ENCODE results near the gene ZNF175. TPM values are rescaled to one million over a fixed set of nuclear protein-coding genes. Genes with fewer than 3 reads are reported as not detected.
A peak's percentile ranks its signal among the peaks of the same experiment; 100 is the strongest.

ZNF175 gene
- total RNA-seq, 2 donors from 2014 or later = 4.3 to 9.0 TPM

GRCh38 chr19:51565583-51565982, 5.5 kb upstream of the ZNF175 start:
- 64% methylated on average over 4 of the region's 4 CpGs for WGBS
- Histone ChIP-seq H3K9me3 (no peaks in the 10 kb centered on the region), H3K27ac (no peak overlapping the region), H3K36me3 (no peaks in the 10 kb centered on the region), H3K4me3 (no peak overlapping the region), H3K4me1 (replicated peaks) (no peaks in the 10 kb centered on the region), H3K27me3 (replicated peaks; ENCODE audit: insufficient read depth) (no peaks in the 10 kb centered on the region)
- DNase-seq (ENCODE audit: low spot score) = no peak
- TF ChIP-seq CTCF (IDR thresholded peaks at IDR 0.05) (no peak), POLR2AphosphoS5 (IDR thresholded peaks at IDR 0.05) (no peak), POLR2A (IDR thresholded peaks at IDR 0.05) (no peak)
- intact Hi-C loops (cut with DNase I) = no loop called here

- no peak overlapping the region for H3K27ac ChIP-seq
- DNase-seq (ENCODE audit: low spot score) = no peak
- intact Hi-C loops (cut with DNase I) = no loop called here
- H3K4me1 ChIP-seq (replicated peaks) = no peaks in the 10 kb centered on the region
- WGBS = 61% methylated on average over 8 of the region's 8 CpGs
- H3K4me3 ChIP-seq = no peak overlapping the region
- no peaks in the 10 kb centered on the region for H3K9me3 ChIP-seq
- no peaks in the 10 kb centered on the region for H3K36me3 ChIP-seq
- no peaks in the 10 kb centered on the region for H3K27me3 ChIP-seq (replicated peaks; ENCODE audit: insufficient read depth)
- TF ChIP-seq CTCF (IDR thresholded peaks at IDR 0.05) = no peak
- no peak for TF ChIP-seq POLR2AphosphoS5 (IDR thresholded peaks at IDR 0.05)
These were observed 4.5 kb upstream of the ZNF175 start for GRCh38 chr19:51566489-51567100.

- Histone ChIP-seq H3K36me3 (no peaks in the 10 kb centered on the region), H3K4me3 (no peak overlapping the region), H3K27me3 (replicated peaks; ENCODE audit: insufficient read depth) (no peaks in the 10 kb centered on the region), H3K4me1 (replicated peaks) (no peaks in the 10 kb centered on the region), H3K27ac (no peak overlapping the region), H3K9me3 (no peaks in the 10 kb centered on the region)
- TF ChIP-seq POLR2A (IDR thresholded peaks at IDR 0.05) = no peak
- no peak for TF ChIP-seq CTCF (IDR thresholded peaks at IDR 0.05)
- no peak for TF ChIP-seq POLR2AphosphoS5 (IDR thresholded peaks at IDR 0.05)
- intact Hi-C loops (cut with DNase I) = no loop called here
- 80% methylated on average over 4 of the region's 4 CpGs for WGBS
- no peak for DNase-seq (ENCODE audit: low spot score)
These were observed 3.5 kb upstream of the ZNF175 start for GRCh38 chr19:51567583-51567982.

GRCh38 chr19:51568456-51568855, 2.6 kb upstream of the ZNF175 start:
- H3K27me3 ChIP-seq (replicated peaks; ENCODE audit: insufficient read depth) = no peaks in the 10 kb centered on the region
- H3K27ac ChIP-seq = no peak overlapping the region
- intact Hi-C loops (cut with DNase I) = no loop called here
- DNase-seq (ENCODE audit: low spot score) = no peak
- no peaks in the 10 kb centered on the region for H3K4me1 ChIP-seq (replicated peaks)
- TF ChIP-seq POLR2AphosphoS5 (IDR thresholded peaks at IDR 0.05) (no peak), CTCF (IDR thresholded peaks at IDR 0.05) (no peak), POLR2A (IDR thresholded peaks at IDR 0.05) (no peak)
- no peak overlapping the region for H3K4me3 ChIP-seq
- 87% methylated on average over 1 of the region's 1 CpG for WGBS
- H3K9me3 ChIP-seq = no peaks in the 10 kb centered on the region
- H3K36me3 ChIP-seq = no peaks in the 10 kb centered on the region

GRCh38 chr19:51571599-51571998, 516 bp downstream of the ZNF175 start:
- no peaks in the 10 kb centered on the region for H3K36me3 ChIP-seq
- no peak for TF ChIP-seq CTCF (IDR thresholded peaks at IDR 0.05)
- no peak for TF ChIP-seq POLR2A (IDR thresholded peaks at IDR 0.05)
- TF ChIP-seq POLR2AphosphoS5 (IDR thresholded peaks at IDR 0.05) = no peak
- no peaks in the 10 kb centered on the region for H3K9me3 ChIP-seq
- DNase-seq (ENCODE audit: low spot score) = no peak
- no peaks in the 10 kb centered on the region for H3K27me3 ChIP-seq (replicated peaks; ENCODE audit: insufficient read depth)
- 5% methylated on average over 8 of the region's 8 CpGs for WGBS
- intact Hi-C loops (cut with DNase I) = loop anchor here (2.0 to 5.0 kb wide), 2 partner anchors 23 to 234 kb away; no protein-coding TSS in a partner anchor
- peak overlapping the region; percentile 43 to 65 for H3K4me3 ChIP-seq
- H3K27ac ChIP-seq = peak overlapping the region; percentile 13 to 33
- no peaks in the 10 kb centered on the region for H3K4me1 ChIP-seq (replicated peaks)

Data from prostate gland (tissue), 2 donors.